HCT116 (cell line): Measurements from ENCODE around the gene CFAP57.

Experiments
- EGR1 ChIP-seq: IDR thresholded peaks from 2 replicates; pipeline ENCODE4 v1.6.1; 2012; ENCODE audit warnings: low read depth
- EZH2 ChIP-seq: fragments of 200-600 bp; sonication (generic); IDR thresholded peaks from 2 replicates; pipeline ENCODE4 v1.6.1; 2017; ENCODE audit warnings: antibody characterized with exemption, mixed run types
- EZH2phosphoT487 ChIP-seq: fragments of 200-600 bp; IDR thresholded peaks from 2 replicates; pipeline ENCODE4 v1.6.1; 2018; ENCODE audit warnings: antibody characterized with exemption, borderline replicate concordance
- JUND ChIP-seq: IDR thresholded peaks from 2 replicates; pipeline ENCODE4 v1.6.1; 2012
- POLR2A ChIP-seq: IDR thresholded peaks from 2 replicates; pipeline ENCODE4 v1.7.0; 2011; ENCODE audit warnings: borderline replicate concordance; ENCODE audit not compliant: insufficient read depth, insufficient read length; ENCODE audit errors: extremely low read depth
- POLR2AphosphoS5 ChIP-seq: IDR thresholded peaks from 2 replicates; pipeline ENCODE4 v1.6.1; 2011; ENCODE audit warnings: mild to moderate bottlenecking, low read depth, low read length, moderate library complexity
- SIN3A ChIP-seq: IDR thresholded peaks from 2 replicates; pipeline ENCODE4 v1.6.1; 2012; ENCODE audit warnings: low read depth
- YY1 ChIP-seq: IDR thresholded peaks from 2 replicates; pipeline ENCODE4 v1.6.1; 2011; ENCODE audit warnings: low read length, low read depth, moderate library complexity, mild to moderate bottlenecking; ENCODE audit not compliant: insufficient replicate concordance; ENCODE audit errors: extremely low read depth
- TF ChIP-seq, protein P1 (sequence below), 3 experiments: fragments of 200-600 bp in 1 of 3; sonication (generic) in 1 of 3; IDR thresholded peaks in 2 of 3; conservative IDR thresholded peaks in 1 of 3; 2 replicates each; pipeline ENCODE4 v1.5.1; 2012 to 2017; ENCODE audit warnings: low read depth in 2 of 3, low read length in 2 of 3, antibody characterized with exemption in 1 of 3, borderline replicate concordance in 1 of 3, control low read depth in 1 of 3, mild to moderate bottlenecking in 1 of 3, mixed read lengths in 1 of 3, mixed run types in 1 of 3, moderate library complexity in 1 of 3; ENCODE audit not compliant: insufficient read depth in 1 of 3
- TF ChIP-seq, protein P2 (sequence below): IDR thresholded peaks from 2 replicates; pipeline ENCODE4 v1.6.1; 2012
- TF ChIP-seq, protein P3 (sequence below): IDR thresholded peaks from 2 replicates; pipeline ENCODE4 v1.6.1; 2011; ENCODE audit warnings: mild to moderate bottlenecking, low read length, moderate library complexity; ENCODE audit not compliant: insufficient replicate concordance; ENCODE audit errors: extremely low read depth
- TF ChIP-seq, protein P4 (sequence below): IDR thresholded peaks from 2 replicates; pipeline ENCODE4 v1.6.1; 2012; ENCODE audit warnings: low read depth

DNA sequence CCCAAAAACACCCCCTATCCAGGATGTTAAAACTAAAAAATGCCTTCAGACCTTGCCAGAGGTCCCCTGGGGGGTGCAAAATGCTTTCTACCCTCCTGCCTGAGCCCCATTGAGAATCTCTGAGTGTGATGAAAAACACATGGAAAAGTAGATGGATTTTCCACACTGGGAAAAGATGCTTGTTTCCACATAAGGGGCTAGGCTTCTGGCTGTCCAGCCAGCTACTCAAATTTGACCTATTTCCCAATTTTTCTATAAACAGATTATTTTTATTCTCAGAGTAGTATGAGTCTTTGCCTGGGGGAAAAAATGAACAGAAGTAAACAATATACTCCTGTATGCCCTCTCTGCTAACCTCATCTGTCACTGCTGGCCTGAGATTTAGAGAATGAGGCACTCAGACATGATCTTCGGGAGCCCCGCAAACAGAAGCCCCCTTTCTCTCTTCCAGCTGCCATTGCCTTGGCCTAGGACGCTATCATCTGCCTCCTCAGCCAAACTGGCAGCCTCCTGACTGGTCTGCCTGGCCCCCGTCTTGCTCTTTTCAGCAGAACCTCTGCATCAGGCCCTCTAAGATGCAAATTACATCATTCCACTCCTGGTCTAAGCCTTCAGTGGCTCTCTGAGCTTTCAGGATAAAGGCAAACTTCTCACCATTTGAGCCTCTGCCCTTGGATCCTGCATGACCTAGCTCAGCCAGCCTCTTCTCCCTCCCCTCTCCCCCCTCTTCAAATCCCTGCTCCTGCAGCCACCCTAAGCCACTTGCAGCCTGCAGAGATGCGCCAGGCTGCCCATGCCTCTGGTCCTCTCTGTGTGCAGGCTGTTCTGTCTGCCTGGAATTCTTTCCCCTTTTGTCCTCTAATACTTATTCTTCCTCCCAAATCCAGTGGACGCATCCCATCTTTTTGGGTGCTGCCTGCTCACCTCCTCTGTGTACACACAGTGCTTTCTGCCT lies 58.0 kb downstream of the CFAP57 start:
- TF ChIP-seq, protein P1, sequence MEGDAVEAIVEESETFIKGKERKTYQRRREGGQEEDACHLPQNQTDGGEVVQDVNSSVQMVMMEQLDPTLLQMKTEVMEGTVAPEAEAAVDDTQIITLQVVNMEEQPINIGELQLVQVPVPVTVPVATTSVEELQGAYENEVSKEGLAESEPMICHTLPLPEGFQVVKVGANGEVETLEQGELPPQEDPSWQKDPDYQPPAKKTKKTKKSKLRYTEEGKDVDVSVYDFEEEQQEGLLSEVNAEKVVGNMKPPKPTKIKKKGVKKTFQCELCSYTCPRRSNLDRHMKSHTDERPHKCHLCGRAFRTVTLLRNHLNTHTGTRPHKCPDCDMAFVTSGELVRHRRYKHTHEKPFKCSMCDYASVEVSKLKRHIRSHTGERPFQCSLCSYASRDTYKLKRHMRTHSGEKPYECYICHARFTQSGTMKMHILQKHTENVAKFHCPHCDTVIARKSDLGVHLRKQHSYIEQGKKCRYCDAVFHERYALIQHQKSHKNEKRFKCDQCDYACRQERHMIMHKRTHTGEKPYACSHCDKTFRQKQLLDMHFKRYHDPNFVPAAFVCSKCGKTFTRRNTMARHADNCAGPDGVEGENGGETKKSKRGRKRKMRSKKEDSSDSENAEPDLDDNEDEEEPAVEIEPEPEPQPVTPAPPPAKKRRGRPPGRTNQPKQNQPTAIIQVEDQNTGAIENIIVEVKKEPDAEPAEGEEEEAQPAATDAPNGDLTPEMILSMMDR (IDR thresholded peaks at IDR 0.05 in 2 of 3, conservative IDR thresholded peaks at IDR 0.05 in 1 of 3; ENCODE audit: borderline replicate concordance in 1 of 3, insufficient read depth in 1 of 3, low read depth in 2 of 3, low read length in 2 of 3) = no peak
- TF ChIP-seq POLR2A (no peak), JUND (no peak), EZH2 (no peak), POLR2AphosphoS5 (no peak), EGR1 (no peak), EZH2phosphoT487 (no peak), YY1 (no peak), SIN3A (no peak)
- TF ChIP-seq, protein P2, sequence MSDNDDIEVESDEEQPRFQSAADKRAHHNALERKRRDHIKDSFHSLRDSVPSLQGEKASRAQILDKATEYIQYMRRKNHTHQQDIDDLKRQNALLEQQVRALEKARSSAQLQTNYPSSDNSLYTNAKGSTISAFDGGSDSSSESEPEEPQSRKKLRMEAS = no peak
- TF ChIP-seq, protein P3, sequence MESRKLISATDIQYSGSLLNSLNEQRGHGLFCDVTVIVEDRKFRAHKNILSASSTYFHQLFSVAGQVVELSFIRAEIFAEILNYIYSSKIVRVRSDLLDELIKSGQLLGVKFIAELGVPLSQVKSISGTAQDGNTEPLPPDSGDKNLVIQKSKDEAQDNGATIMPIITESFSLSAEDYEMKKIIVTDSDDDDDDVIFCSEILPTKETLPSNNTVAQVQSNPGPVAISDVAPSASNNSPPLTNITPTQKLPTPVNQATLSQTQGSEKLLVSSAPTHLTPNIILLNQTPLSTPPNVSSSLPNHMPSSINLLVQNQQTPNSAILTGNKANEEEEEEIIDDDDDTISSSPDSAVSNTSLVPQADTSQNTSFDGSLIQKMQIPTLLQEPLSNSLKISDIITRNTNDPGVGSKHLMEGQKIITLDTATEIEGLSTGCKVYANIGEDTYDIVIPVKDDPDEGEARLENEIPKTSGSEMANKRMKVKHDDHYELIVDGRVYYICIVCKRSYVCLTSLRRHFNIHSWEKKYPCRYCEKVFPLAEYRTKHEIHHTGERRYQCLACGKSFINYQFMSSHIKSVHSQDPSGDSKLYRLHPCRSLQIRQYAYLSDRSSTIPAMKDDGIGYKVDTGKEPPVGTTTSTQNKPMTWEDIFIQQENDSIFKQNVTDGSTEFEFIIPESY = no peak
- TF ChIP-seq, protein P4, sequence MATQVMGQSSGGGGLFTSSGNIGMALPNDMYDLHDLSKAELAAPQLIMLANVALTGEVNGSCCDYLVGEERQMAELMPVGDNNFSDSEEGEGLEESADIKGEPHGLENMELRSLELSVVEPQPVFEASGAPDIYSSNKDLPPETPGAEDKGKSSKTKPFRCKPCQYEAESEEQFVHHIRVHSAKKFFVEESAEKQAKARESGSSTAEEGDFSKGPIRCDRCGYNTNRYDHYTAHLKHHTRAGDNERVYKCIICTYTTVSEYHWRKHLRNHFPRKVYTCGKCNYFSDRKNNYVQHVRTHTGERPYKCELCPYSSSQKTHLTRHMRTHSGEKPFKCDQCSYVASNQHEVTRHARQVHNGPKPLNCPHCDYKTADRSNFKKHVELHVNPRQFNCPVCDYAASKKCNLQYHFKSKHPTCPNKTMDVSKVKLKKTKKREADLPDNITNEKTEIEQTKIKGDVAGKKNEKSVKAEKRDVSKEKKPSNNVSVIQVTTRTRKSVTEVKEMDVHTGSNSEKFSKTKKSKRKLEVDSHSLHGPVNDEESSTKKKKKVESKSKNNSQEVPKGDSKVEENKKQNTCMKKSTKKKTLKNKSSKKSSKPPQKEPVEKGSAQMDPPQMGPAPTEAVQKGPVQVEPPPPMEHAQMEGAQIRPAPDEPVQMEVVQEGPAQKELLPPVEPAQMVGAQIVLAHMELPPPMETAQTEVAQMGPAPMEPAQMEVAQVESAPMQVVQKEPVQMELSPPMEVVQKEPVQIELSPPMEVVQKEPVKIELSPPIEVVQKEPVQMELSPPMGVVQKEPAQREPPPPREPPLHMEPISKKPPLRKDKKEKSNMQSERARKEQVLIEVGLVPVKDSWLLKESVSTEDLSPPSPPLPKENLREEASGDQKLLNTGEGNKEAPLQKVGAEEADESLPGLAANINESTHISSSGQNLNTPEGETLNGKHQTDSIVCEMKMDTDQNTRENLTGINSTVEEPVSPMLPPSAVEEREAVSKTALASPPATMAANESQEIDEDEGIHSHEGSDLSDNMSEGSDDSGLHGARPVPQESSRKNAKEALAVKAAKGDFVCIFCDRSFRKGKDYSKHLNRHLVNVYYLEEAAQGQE = no peak
